Measurements from ENCODE around the gene ABCB1. TPM values are rescaled to one million over a fixed set of nuclear protein-coding genes. Genes with fewer than 3 reads are reported as not detected.

The ABCB1 gene
- total RNA-seq, 2 donors from 2014 or later = 22.2 to 136 TPM

DNA sequence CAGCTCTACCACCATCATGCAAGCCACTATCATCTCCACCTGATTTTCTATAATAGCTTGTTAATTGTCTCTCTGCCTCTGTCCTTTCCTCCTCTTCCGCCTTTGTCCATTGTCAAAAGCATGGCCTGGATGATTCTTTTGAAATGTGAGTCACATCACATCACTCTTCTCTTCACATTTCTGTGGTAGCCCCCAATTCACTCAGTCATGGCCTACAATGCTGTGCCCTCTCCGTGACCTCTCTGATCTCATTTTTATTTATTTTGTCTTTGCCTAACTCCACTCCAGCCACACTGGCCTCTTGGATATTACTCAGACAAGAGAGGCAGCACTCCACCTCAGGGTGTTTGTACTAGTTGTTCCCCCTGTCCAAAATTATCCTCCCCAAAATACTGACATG, 120.3 kb downstream of the ABCB1 start:
- H3K4me3 ChIP-seq = no peak overlapping the region
- TF ChIP-seq, protein P1, sequence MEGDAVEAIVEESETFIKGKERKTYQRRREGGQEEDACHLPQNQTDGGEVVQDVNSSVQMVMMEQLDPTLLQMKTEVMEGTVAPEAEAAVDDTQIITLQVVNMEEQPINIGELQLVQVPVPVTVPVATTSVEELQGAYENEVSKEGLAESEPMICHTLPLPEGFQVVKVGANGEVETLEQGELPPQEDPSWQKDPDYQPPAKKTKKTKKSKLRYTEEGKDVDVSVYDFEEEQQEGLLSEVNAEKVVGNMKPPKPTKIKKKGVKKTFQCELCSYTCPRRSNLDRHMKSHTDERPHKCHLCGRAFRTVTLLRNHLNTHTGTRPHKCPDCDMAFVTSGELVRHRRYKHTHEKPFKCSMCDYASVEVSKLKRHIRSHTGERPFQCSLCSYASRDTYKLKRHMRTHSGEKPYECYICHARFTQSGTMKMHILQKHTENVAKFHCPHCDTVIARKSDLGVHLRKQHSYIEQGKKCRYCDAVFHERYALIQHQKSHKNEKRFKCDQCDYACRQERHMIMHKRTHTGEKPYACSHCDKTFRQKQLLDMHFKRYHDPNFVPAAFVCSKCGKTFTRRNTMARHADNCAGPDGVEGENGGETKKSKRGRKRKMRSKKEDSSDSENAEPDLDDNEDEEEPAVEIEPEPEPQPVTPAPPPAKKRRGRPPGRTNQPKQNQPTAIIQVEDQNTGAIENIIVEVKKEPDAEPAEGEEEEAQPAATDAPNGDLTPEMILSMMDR (IDR thresholded peaks at IDR 0.05) = no peak

GRCh38 chr7:87479951-87480350, 120.7 kb downstream of the ABCB1 start:
- intact Hi-C loops (cut with DNase I) = no loop called here
- Histone ChIP-seq H3K4me1 (no peaks in the 10 kb centered on the region), H3K27ac (no peak overlapping the region), H3K27me3 (no peaks in the 10 kb centered on the region), H3K36me3 (no peaks in the 10 kb centered on the region), H3K9me3 (no peaks in the 10 kb centered on the region), H3K9ac (ENCODE audit: low read depth in 2 of 2, low read length in 2 of 2) (no peak overlapping the region), H3K4me3 (no peak overlapping the region)
- no peak for DNase-seq
- TF ChIP-seq, protein P1 (IDR thresholded peaks at IDR 0.05) = no peak

More for the DNA sequence above, 120.3 kb downstream of the ABCB1 start:
- Histone ChIP-seq H3K4me1 (no peaks in the 10 kb centered on the region), H3K27ac (no peak overlapping the region), H3K9ac (ENCODE audit: low read depth in 2 of 2, low read length in 2 of 2) (no peak overlapping the region), H3K27me3 (no peaks in the 10 kb centered on the region), H3K36me3 (no peaks in the 10 kb centered on the region), H3K9me3 (no peaks in the 10 kb centered on the region)
- intact Hi-C loops (cut with DNase I) = no loop called here
- DNase-seq = no peak

GRCh38 chr7:87476179-87476557, 124.5 kb downstream of the ABCB1 start:
- peaks cover 3% of the 10 kb centered on the region for H3K4me1 ChIP-seq
- H3K9me3 ChIP-seq = no peaks in the 10 kb centered on the region
- H3K27me3 ChIP-seq = no peaks in the 10 kb centered on the region
- TF ChIP-seq, protein P1 (IDR thresholded peaks at IDR 0.05) = no peak
- intact Hi-C loops (cut with DNase I) = no loop called here
- H3K4me3 ChIP-seq = no peak overlapping the region
- H3K27ac ChIP-seq = no peak overlapping the region
- no peak for DNase-seq
- H3K9ac ChIP-seq (ENCODE audit: low read depth in 2 of 2, low read length in 2 of 2) = no peak overlapping the region
- no peaks in the 10 kb centered on the region for H3K36me3 ChIP-seq

GRCh38 chr7:87475359-87476178, 125.1 kb downstream of the ABCB1 start, which contains the start of gene ABCB4:
ABCB4 (minus strand) TSS chr7:87475680; CDS start chr7:87475465, 215 bp downstream.
- H3K27me3 ChIP-seq = no peaks in the 10 kb centered on the region
- no peaks in the 10 kb centered on the region for H3K9me3 ChIP-seq
- no peaks in the 10 kb centered on the region for H3K36me3 ChIP-seq
- no peak within 1 kb of the TSS for H3K27ac ChIP-seq
- H3K4me1 ChIP-seq = peaks cover 3% of the 10 kb centered on the region
- no peak for DNase-seq
- TF ChIP-seq, protein P1 (IDR thresholded peaks at IDR 0.05) = no peak
- peak within 1 kb of the TSS; percentile 17 to 31 for H3K9ac ChIP-seq (ENCODE audit: low read depth in 2 of 2, low read length in 2 of 2)
- peak within 1 kb of the TSS; percentile 43 for H3K4me3 ChIP-seq
- intact Hi-C loops (cut with DNase I) = no loop called here

GRCh38 chr7:87474533-87475358, 125.9 kb downstream of the ABCB1 start:
- intact Hi-C loops (cut with DNase I) = no loop called here
- peaks cover 3% of the 10 kb centered on the region for H3K4me1 ChIP-seq
- TF ChIP-seq, protein P1 (IDR thresholded peaks at IDR 0.05) = no peak
- H3K4me3 ChIP-seq = peak overlapping the region; percentile 43
- no peaks in the 10 kb centered on the region for H3K36me3 ChIP-seq
- no peaks in the 10 kb centered on the region for H3K27me3 ChIP-seq
- DNase-seq = peak; percentile 32
- H3K27ac ChIP-seq = no peak overlapping the region
- H3K9ac ChIP-seq (ENCODE audit: low read depth in 2 of 2, low read length in 2 of 2) = peak overlapping the region in 1 of 2 donors; percentile 31
- no peaks in the 10 kb centered on the region for H3K9me3 ChIP-seq
